GM19023 (cell line): ENCODE results near the gene DDHD1.
"Not testable (repeated sequence)": the region's sequence is repeated elsewhere in the genome, so short reads cannot be mapped to it uniquely, and the experiment has no call there.

Experiments
- ATAC-seq: cut with Tn5 transposase; IDR thresholded peaks from one replicate; pipeline ENCODE4 v1.9.1; 2021; ENCODE audit warnings: mild to moderate bottlenecking, moderate library complexity; ENCODE audit not compliant: unreplicated experiment

The DDHD1 gene

DNA sequence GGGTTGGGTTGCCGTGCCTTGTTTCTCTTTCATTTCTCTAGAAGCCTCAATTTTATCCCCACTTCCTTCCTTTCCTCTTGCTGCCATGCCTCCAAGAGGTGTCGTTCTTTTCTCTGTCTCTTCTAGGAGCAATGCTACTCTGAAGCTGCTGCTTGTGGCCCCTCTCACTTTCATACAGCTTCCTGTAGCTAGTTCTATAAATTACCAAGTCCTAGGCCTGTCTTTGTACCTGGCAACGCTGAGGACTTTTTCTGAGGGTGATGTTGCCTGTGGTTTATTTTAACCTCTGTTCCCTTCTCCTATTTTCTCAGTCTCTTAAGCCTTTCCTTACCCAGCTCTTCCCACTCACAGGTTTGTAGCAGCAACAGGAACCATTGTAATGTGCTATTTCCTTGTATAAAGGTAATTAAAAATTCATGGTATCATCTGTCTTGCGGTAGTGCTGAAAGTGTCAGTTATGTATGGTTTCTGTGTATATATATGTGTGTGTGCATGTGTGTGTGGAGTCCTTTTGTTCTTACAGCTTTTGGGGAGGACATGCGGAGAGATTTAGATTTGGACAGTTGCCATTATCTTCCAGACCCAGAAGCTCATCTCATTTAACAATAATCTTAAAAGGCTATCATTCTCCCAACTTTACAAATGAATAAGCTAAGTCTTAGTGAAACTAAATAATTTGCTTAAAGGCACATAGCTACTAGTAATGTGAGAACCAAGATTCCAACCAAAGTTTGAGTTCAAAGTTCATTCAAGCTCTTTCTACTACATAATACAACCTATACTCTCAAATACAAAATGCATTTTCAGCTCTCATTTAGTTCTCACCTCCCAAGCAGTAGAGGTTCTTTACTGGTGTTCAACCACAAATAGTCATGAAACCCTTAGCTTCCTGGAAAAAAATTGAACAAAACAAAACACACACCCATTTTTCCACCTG lies 43.8 kb downstream of the DDHD1 start:
- ATAC-seq: peak; percentile 88

DNA sequence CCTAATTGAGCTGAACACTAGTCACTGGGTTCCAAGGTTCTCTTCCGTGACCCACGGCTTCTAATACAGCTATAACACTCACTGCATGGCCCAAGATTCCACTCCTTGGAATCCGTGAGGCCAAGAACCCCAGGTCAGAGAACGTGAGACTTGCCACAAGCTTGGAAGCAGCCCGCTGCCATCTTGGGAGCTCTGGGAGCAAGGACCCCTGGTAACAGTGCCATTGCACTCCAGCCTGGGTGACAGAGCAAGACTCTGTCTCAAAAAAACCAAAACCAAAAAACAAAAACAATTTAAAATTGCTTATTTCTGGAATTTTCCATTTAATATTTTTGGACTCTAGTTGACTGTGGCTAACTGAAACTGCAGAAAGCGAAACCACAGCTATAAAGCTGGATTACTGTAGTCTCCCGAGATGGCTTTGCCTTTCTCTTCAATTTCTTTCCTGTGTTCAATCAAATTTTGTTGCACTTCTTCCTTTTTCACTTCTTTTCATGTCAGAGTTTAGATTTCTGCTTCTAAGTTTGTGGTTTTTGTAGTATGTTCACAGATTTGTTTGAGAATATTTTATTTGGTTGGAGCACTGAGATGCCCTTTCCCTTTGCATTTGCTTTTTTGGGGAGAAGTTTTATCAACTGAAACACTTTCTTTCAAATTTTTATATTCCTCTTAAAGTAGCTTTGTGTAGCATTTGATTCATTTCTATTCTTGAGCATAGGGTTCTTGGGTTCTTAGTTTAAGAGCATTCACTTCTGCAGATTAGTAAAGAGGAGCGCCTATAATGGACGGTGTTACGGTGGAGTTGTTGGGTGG lies 44.6 kb downstream of the DDHD1 start:
- no peak for ATAC-seq

DNA sequence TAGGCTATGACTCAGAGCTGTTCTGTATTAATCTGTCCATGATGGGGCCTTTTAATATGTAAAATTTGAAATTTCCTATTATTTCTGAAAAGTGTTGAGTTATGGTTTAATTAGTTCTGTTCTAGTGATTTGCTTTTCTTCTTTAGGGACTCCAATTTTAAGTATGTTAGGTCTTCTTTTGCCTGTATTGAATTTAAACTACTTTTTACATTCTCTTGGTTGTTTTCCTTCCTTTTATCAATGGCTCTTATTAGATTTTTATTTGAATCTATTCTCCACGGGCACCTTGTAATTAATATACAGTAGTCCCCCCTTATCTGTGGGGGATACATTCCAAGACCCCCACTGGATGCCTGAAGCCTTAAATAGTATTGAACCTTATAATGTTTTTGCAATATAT lies 46.4 kb downstream of the DDHD1 start:
- ATAC-seq: no peak

DNA sequence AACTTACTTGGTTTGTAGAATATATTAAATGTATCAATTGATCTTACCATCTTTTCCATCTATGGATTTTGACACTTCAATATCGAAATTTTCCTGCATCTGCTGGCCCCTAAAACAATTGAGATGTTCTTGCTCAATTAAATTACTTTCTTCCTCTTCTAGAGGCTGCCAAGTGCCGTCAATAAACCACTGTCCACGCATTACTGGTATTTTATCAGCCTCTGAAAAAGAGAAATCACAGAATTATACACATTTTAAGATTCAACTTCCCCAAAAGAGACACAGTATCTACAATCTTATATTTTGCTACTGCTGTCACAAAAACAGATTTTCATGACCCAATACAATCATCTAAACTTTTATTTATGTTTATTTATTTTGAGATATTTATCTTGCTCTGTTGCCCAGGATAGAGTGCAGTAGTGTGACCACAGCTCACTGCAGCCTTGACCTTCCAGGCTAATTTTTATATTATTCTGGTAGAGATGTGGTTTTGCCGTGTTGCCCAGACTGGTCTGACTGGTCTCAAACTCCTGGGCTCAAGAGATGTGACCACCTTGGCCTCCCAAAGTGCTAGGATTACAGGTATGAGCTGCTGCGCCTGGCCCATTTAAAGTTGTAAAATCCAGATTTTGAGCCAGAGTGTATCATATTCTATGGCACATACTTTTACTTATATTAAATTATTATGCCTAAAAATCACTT lies 49.3 kb downstream of the DDHD1 start:
- no peak for ATAC-seq

DNA sequence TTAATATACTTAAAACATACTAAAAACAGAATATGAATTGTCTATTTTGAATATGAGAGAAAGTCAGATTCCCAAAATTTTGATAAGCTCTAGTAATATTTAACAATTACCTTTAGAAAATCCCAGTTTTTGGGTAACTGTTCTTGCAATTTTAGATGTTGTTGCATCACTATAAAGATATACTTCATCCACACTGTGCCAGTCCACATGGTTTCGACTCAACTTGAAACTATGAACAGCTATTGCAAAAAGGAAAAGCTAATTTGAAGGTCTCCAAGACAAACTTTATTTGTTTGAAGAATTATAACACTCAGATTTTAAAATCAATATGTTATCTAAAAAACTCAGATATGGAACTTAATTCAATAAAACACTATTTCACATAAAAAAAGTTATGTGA lies 59.9 kb downstream of the DDHD1 start:
- ATAC-seq: no peak

DNA sequence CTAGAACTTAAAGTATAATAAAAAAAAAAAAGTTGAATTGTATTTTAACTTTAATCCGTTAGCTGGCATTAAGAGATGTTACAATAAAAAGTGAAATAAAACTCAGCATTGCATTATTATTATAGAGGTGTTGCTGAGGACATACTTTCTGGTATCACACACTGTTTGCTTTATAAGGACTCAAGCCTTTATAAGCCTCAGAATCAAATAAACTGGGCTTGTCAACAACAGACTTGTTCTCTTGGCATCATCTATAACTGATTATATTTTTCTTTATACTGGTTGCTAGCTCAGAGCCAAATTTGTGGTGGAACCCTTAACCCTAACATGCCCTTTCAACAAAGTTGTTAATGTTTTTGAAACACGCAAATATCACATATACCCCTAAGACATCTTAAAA lies 62.3 kb downstream of the DDHD1 start:
- no peak for ATAC-seq

DNA sequence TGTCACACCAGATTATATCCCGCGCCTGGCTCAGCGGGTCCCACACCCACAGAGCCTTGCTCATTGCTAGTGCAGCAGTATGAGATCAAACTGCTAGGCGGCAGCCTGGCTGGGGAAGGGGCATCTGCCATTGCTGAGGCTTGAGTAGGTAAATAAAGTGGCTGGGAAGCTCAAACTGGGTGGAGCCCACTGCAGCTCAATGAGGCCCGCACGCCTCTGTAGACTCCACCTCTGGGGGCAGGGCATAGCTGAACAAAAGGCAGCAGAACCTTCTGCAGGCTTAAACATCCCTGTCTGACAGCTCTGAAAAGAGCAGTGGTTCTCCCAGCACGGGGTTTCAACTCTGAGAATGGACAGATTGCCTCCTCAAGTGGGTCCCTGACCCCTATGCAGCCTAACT lies 68.2 kb downstream of the DDHD1 start:
- ATAC-seq: not testable (repeated sequence)

DNA sequence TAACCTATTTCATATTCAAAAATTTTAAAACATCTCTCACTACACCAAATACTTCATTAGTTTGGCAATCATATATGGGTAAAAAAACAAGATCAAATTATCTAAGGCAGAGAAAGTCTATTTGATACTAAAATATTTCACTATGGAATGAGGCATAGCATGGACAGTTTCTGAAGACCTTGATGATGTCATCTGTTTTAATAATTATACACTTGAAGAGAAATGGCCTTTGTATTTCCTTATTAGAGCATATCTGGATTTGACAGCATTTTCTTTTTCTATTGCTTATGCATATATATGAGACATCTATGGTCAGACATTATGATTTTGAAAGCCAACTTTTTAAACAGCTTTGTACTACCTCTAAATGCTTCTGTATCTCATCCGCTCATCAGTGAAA lies 88.6 kb downstream of the DDHD1 start:
- no peak for ATAC-seq

DNA sequence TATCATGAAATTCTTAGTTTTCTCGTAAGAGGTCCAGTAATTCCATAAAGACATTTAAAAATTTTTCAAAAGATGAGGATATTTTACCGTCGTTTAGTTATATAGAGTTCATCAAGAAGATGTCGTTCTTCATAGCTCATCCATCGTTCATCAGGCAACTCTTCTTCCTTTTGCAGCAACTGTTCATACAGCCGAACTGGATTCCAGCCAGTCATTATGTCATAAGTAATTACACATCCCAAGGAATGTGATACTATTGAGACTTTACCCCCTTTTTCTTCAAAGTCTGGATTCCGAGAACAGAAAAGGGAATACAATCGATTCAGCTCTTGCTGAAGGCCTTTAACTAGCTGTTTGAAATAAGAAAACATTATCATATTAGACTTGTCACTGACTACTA lies 90.3 kb downstream of the DDHD1 start:
- ATAC-seq: no peak

DNA sequence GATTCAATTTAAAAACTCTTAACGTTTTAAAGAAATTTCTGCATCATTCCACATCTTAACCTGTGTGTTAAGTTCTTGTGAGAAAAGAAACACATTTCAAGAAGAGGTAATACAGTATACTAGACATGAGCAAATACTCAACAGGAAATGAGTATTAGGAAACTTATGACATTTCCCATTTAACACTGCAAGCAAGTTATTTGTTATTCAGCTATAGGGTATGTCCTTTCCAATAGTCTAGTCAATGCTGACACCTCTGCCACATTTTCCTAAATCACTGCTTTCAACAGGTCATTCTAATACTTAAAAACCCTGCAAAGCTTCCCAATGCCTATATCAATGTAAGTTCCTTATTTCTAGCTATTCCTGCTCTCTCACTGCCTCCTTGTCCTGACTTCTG lies 93.1 kb downstream of the DDHD1 start:
- no peak for ATAC-seq

DNA sequence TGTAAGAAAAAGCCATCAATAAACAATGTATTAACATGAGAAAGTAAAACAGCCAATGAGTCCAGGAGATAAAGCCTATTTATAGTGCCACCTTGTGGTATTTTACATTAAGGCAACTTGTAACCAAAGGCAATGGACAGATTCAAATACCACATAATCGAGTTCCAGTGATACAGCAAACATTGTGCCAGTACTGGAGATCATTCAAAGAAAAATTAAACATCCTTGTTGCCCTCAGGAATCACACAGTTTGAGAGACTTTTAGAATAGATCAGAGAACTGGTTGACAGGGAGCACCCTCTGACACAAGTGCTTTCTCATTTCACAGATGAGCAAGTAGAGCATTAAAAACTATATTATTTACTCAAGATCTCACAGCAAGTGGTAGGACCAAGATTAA lies 98.1 kb downstream of the DDHD1 start:
- no peak for ATAC-seq

DNA sequence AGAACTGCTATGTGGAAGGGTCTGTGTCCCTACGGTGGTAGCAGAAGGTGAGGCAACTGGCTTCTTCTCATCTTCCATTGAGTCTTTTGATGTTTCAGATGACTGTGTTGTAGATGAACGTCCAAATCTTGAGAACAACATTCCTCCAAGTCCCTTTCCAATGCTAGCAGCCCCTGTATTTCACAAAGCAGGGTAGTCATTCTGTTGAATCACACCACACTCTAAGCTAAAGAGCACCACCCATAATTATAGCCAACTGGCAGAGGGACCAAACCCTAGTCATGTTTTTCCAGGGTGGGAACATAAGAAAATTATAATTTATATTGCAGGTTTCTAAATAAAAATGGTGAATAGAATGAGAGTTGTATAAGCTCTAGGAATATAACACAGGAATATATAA lies 98.7 kb downstream of the DDHD1 start:
- no peak for ATAC-seq

DNA sequence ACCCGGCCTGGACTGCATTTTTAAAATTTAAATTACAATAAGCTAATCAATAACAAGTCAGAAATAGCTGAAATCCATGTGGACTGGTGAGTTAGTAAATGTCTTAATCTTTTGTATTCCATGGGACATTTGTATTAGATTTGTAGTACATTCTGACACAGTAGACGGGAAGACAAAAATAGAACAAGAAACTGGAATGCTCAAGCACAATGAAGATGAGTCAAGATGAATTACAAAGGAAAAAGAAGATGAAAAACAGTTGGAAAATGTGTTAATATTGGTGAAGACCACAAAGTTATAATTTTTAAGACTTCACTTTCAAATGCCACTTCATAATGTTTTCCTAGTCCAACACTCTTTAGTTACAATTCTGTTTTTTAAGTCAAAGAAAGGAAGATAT lies 104.5 kb downstream of the DDHD1 start:
- ATAC-seq: no peak

DNA sequence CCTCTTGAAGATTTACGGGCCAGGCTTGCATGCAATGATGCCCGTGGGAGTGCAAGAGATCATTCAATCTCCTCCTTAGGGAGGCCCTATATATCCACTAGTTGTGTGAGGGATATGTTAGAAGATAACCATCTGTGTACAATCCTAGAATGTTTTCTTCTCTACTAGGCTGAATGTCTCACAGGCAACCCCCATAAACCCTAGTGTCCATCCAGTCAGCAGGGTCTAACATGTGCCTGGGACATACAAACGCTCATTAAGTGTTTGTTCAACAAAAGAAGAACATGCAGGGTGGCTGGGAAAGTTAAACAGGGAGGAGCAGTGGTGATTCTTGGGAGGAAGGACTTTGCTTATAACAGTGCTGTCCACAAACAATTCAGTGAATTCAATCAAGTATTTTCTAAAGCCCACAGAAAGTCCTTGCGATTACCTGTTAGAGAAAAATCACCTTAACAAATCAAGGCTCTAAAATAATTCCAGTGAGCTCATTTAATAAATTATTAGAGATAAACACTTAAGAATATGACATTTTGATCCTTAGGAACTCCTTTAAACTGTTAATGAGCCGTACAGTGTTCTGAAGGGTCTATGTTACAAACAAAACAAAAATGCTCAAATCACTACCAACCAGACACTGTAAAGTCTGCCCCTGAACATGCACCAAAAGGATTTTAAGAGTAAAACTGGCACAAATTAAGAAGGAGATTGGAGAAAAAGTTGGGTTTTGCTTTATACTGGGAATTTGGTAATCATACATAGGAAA lies 105.6 kb downstream of the DDHD1 start:
- no peak for ATAC-seq

DNA sequence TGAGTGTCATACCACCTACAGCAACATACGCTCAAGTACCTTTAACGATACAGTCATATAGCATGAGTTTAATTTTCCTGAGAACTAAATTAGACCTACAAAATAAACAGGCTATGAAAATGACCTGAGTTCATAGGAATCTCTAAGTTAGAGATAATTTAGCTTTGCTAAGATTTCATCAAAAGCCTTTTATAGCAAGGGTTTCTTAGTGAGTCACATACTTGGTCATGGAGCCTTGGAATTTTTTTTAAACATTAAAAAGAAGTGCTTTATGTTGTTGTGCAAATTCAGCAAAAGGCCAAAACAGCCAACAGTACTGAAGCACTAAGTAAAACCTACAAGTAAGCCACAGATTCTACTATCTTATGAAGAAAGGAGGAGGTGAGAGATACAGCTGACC lies 108.6 kb downstream of the DDHD1 start:
- ATAC-seq: no peak

DNA sequence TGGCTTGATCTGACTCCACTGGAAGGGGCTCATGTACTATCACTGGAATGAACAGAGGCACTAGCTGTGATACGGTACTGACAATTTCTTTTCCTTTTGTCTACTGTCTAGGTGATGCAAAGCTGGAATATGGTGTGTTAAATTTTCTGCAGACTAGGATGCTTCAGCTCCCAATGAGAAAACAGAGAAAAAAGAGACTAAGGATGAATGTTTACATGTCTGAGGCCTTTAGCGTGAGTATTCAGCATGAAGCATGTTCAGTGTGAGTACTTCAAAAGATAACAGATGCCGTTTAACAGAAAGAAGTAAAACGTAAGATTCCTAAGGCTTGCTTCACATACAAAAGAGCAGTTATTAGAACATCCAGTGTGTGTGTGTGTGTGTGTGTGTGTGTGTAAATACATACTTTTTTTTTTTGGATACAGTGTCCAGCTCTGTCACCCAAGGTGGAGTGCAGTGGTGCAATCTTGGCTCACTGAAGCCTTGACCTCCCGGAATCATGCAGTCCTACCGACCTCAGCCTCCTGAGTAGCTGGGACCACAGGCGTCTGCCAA lies 110.0 kb downstream of the DDHD1 start:
- no peak for ATAC-seq

DNA sequence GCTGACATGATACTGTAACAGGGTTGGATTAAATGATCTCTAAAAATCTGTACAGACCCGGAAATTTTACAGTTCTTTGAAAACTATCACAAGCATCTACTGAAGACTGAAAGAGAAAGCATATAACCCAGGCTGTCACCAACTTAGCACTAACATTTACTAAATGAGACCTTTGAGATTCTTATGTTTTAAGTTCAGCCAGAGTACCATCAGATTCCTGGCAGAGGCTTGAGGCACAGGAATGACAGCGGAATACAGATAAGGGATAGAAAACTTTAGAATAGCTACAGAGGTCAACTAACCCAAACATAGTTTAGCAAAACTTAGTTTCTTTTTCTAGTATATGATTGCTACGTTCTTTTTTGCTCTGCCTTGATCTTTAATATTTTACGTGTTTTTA lies 110.6 kb downstream of the DDHD1 start:
- no peak for ATAC-seq

DNA sequence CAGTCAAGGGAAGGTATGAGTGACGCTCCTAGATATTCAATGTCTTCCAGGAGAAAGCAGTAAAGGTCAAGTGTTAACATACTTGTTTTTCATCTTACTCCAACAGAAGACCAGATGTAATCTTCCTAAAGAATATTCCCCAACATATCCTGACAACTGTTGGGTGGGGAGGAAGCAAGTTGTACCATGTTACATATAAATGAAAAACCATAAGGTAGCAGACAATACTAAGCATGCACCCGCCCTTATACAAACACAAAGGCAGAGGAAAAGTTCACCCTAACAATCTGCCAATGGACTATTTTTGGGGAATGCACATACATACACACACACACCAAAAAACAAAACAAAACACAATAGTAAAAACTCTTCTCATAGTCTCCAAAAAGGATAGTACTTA lies 112.1 kb downstream of the DDHD1 start:
- ATAC-seq: no peak

DNA sequence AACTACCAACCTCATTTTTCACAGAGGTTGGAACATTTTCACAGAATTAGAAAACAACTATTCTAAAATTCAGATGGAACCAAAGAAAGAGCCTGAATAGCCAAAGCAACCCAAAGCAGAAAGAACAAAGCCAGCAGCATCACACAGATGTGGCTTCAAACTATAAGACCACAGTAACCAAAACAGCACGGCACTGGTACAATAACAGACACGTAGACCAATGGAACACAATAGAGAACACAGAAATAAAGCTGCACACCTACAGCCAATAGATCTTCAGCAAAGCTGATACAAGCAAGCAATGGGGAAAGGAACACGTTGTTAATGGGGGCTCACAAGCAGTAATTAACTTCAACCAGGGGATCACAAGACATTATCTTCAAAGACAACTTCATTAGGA lies 114.5 kb downstream of the DDHD1 start:
- no peak for ATAC-seq

DNA sequence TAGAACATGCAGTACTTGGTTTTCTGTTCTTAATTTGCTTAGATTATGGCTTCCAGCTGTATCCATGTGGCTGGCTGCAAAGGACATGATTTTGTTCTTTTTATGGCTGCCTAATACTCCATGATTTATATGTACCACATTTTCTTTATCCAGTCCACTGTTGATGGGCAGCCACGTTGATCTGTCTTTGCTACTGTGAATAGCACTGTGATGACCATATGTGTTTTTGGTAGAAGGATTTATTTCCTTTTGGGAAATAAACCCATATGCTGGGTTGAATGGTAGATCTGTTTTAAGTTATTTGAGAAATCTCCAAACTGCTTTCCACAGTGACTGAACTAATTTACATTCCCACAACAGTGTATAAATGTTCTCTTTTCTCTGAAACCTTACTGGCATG lies 116.1 kb downstream of the DDHD1 start:
- ATAC-seq: no peak
